GM19438 (cell line): ENCODE measurements around the gene IL25.

ENCODE experiments used
- ATAC-seq: cut with Tn5 transposase; IDR thresholded peaks from one replicate; pipeline ENCODE4 v1.9.1; 2021; ENCODE audit warnings: low read depth; ENCODE audit not compliant: unreplicated experiment

The IL25 gene

GRCh38 chr14:23352506-23353432, 19.8 kb upstream of the IL25 start, which contains the start of gene SLC22A17:
SLC22A17 (minus strand) TSS chr14:23352887.
- ATAC-seq = no peak

DNA sequence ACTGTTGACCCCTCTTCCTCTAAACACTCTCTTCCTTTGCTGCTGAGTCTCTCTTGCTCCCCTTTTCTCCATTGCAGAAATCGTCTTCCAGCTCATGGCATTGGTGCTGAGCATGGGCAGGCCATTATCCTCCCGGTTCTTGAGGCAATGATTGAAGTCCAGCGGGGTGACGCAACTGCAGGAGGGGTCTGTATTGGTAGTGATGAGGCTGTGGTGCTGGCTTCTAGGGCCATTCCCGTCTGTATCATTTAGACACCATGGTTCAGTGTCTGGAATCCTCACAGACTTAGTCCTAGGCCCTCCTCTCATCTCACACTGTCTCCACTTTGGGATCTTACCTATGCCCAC, 19.2 kb upstream of the IL25 start:
- no peak for ATAC-seq

DNA sequence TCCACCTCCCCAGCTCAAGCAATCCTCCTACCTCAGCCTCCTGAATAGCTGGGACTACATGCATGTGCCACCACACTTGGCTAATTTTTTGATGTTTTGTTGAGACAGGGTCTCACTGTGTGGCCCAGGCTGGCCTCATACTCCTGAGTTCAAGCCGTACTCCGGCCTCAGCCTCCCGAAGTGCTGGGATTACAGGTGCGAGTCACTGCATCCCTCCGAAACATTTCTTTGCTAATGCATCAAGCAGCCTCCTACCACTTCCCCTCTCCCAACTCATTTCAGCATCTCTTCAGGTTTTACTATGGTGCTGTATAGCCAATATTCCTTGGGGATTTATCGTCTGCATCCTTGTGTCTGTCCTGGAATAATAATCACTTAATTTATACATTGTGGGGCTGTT, 17.6 kb upstream of the IL25 start:
- no peak for ATAC-seq

DNA sequence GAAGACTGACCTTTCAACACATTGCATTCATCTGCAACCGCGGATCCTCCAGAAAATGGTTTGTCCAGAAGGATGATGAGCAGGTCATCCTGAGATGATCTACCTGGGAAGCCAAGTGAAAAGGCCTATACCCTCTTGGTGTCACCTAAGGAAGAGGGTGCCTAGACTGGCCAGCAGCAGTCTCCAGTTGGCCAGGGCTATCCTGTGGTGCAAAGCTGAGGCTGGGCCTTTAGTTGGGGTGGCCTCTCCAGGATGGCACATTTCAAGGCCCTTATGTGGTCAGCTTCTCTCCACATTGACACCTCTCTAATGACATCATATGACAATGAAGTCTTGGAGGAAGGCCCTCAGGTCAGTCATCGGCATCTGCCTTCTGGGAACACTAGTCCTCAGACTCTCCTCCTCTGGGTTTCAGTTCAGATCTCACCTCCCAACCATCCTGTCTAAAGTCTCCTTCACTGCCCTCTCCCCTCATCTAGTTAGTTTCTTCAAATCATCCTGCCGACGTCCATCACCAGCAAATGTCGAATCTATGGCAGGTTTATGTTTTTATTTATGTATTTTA, 16.7 kb upstream of the IL25 start:
- no peak for ATAC-seq

DNA sequence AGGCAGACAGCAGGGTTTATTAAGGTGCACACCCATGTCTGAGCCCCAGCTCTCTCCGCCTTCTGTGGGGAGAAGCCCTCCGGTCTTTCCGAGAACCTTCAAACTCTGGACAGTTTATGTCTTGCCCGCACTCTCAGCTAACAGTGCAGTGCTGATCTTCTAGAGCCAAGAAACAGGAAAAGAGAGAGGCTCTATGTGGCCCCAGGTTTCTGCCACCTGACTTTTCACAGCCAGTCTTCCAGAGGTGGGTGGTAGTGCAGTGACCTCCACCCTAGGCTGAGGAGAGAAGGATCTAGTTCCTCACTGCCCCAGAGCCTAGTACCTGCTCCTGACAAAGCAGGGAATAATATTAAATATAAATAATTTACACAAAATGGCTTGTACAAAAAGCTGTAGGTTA, 15.9 kb upstream of the IL25 start:
- ATAC-seq = no peak

- no peak for ATAC-seq
Measured at GRCh38 chr14:23357261-23357660, 15.3 kb upstream of the IL25 start.

DNA sequence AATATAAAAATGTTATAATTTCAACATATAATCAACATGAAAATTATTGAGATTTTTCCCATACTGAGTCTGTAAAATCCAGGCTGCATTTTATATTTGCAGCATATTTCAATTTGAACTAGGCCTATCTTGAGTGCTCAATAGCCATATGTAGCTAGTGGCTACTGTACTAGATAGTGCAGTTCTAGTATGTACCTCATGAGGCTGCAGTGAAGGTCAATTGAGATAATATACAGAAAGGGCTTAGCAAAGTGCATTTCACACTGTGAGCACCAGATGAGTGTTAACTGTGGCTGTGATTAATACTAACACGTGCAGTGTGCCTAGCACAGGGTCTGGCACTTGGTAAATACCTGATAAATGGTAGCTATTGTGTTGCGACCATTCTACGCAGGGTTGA, 14.6 kb upstream of the IL25 start:
- ATAC-seq = no peak

- no peak for ATAC-seq
Measured at GRCh38 chr14:23358553-23359166, 13.9 kb upstream of the IL25 start.

GRCh38 chr14:23359167-23359626, 13.4 kb upstream of the IL25 start:
- no peak for ATAC-seq

GRCh38 chr14:23359722-23360447, 12.7 kb upstream of the IL25 start:
- ATAC-seq = no peak

- no peak for ATAC-seq
Measured at GRCh38 chr14:23360496-23360895, 12.1 kb upstream of the IL25 start.

- no peak for ATAC-seq
Measured at GRCh38 chr14:23361320-23361719, 11.3 kb upstream of the IL25 start.

DNA sequence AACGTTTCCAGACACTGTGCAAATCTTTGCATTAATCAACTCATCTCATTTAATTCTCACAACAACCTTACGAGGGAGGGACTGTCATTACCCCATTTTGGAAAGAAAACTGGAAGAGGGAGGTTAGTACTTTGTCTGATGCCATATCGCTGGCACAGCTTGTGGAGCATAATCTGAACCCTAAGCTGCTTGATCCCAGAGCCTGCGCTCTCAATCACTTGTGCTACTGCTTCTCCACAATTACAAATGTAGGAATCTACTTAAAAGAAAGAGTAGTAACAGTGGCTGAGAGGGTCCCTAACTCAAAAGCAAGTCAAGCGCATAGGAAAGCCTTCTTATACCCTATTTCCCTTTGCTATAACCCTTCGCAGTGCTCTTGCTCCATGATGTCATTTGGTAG, 10.8 kb upstream of the IL25 start:
- ATAC-seq = no peak

- no peak for ATAC-seq
Measured at GRCh38 chr14:23362200-23362599, 10.4 kb upstream of the IL25 start.

- no peak for ATAC-seq
Measured at GRCh38 chr14:23364164-23365035, 8.2 kb upstream of the IL25 start.

DNA sequence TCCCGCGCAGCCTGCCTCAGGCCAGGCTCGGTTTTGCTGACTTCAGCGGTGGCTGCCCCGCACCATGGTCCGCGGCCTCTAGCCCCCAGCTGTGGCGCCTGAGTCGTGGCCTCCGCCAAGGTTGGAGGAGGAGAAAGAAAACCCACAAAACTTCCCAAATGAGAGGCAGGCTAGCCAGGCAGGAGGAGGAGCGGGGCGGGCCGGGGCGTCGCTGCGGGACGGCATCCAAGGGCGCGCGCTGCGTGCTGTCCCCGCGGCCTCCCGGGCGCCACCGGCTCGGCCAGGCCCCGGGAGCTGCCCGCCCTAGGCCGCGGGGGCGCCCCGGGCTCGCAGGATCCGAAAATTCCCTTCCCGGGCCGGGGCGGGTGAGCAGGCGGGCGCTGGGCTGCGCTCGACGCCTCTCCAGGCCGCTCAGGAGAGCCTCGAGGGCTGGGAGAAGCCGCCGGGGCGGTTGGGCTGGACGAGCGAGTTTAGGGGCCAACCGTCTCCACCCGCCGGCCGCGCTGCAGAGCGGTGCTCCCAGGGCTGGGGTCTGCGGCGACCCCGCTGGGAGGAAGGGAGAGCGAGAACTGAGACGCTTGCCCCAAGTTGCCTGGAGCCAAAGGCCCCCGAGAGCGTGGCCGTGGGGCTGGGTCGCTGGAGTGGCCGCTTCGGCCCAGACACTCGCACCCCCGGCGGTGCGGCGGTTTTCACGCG, 7.4 kb upstream of the IL25 start, which contains the start of gene EFS:
TSS of gene EFS (minus strand) at position 137 of the 696 bp plus-strand sequence. CDS start 147 bp downstream, outside the sequence.
- ATAC-seq = no peak

DNA sequence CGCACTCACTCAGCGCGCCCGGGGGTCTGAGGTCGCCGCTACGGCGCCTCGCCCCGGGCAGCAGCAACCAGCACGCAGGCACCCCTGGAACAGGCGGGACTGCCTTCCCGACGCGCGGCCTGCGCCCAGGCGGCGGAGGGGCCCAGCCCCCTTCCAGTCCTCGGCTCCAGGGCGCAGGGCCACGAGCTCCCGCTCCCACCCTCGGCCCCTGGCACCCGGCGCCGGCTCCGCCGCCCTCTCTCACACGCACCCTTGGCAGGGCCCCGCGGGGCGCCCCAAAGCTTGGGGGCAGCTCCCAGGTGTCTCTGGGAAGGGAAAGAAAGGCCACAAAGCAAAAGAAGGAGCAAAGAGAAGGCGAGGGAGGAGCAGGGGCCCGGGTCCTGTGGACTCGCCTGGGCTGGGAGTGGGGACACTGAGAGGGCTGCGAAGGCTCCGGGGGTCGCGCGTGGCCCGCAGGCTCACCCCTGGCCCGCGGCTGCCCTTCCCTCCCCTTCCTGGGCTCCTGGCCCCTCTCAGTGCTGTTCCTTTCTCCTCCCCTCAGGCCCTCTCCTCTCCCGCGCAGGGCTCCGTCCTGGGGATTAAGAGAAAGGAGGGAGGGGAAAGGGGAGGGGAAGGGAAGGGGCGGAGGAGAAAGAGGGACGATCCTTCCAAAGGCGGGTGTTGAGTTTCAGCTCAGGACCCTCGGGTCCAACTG, 6.7 kb upstream of the IL25 start:
- no peak for ATAC-seq

DNA sequence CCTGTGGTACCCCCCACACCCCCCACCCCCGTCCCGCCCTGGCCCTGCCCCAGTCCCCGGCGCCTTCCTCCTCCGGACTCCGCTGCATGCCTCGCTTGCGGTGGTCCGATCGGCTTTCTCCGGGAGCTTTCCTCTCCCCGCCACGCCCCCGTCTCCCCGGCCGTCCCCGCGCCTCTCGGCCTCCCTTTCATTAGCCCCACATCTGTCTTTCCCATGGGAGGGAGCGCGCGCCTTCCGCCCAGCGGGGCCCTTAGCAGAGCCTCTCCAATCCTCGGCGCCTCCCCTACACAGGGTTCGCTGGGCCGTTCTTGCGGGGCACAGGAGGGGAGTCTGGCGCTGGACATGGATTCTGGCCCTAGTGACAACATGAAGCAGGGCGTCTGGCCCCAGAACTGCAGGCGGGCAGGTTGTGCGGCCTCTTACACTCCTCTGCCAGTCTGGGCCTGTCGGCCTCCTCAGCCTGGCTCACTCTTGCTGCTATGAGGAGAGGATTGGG, 6.1 kb upstream of the IL25 start:
- ATAC-seq = no peak

- ATAC-seq = no peak
Measured at GRCh38 chr14:23370221-23370620, 2.4 kb upstream of the IL25 start.
